ENCODE results near the gene LMAN1L. TPM values are rescaled to one million over a fixed set of nuclear protein-coding genes. Genes with fewer than 3 reads are reported as not detected.

Gene LMAN1L
- total RNA-seq, 8 experiments from 2014 or later, result 0.08 to 1.8 (median 0.32) TPM; not detected in 1

DNA sequence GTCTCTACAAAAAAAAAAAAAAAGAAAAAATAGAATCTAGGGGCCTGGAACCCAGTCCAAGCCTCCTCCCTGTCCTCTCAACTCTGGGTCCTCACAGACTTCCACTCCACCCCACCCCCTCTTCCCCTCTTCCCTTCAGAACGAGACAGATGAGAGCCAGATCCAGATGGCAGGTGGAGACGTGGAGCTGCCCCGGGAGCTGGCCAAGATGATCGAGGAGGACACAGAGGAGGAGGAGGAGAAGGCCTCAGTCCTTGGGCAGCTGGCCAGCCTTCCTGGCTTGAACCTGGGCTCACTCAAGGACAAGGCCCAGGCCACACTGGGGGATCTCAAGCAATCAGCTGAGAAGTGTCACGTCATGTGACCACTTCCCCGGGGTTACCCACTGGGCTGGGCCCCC is 17.4 kb downstream of the LMAN1L start:
- no peak for ATAC-seq (replicated peaks in 6 of 8)
- Histone ChIP-seq H3K4me1 (replicated peaks in 1 of 2) (peaks cover 35 to 40% of the 10 kb centered on the region in 2 donors), H3K27ac (no peak overlapping the region), H3K4me3 (no peak overlapping the region)
- in situ Hi-C loops (cut with MboI; ENCODE audit: low pct_unique_long_range_greater_than_20kb in 2 of 9, low sequenced_read_pairs in 9 of 9, unreplicated experiment in 9 of 9), result no loop called here
- WGBS, 10 experiments, result 60 to 92% (median 80%) methylated on average over 1 to 5 of the region's 6 CpGs; no CpG with 5 or more reads in 5 of the 10 experiments

GRCh38 chr15:74830868-74831267 is 18.2 kb downstream of the LMAN1L start:
- ATAC-seq (replicated peaks in 6 of 8), result no peak
- H3K27ac ChIP-seq, result no peak overlapping the region
- in situ Hi-C loops (cut with MboI; ENCODE audit: low pct_unique_long_range_greater_than_20kb in 2 of 9, low sequenced_read_pairs in 9 of 9, unreplicated experiment in 9 of 9), result no loop called here

GRCh38 chr15:74831813-74832495 is 19.3 kb downstream of the LMAN1L start:
- Histone ChIP-seq H3K27ac (peak overlapping the region in 1 of 2 donors; percentile 78), H3K4me1 (replicated peaks in 1 of 2) (peaks cover 22 to 26% of the 10 kb centered on the region in 2 donors), H3K4me3 (no peak overlapping the region)
- in situ Hi-C loops (cut with MboI; ENCODE audit: low pct_unique_long_range_greater_than_20kb in 2 of 9, low sequenced_read_pairs in 9 of 9, unreplicated experiment in 9 of 9), result no loop called here
- 0 to 100% (median 80%) methylated on average over 1 to 4 of the region's 15 CpGs; no CpG with 5 or more reads in 4 of the 10 experiments for WGBS, 10 experiments
- ATAC-seq (replicated peaks in 6 of 8), result peak in 6 of 8 experiments; percentile 16 to 90 (median 85)

More at GRCh38 chr15:74830868-74831267, 18.2 kb downstream of the LMAN1L start:
- no peak overlapping the region for H3K4me3 ChIP-seq
- peaks cover 32 to 37% of the 10 kb centered on the region in 2 donors for H3K4me1 ChIP-seq (replicated peaks in 1 of 2)
- WGBS, 10 experiments, result 60 to 100% (median 76%) methylated on average over 1 to 3 of the region's 5 CpGs; no CpG with 5 or more reads in 4 of the 10 experiments

DNA sequence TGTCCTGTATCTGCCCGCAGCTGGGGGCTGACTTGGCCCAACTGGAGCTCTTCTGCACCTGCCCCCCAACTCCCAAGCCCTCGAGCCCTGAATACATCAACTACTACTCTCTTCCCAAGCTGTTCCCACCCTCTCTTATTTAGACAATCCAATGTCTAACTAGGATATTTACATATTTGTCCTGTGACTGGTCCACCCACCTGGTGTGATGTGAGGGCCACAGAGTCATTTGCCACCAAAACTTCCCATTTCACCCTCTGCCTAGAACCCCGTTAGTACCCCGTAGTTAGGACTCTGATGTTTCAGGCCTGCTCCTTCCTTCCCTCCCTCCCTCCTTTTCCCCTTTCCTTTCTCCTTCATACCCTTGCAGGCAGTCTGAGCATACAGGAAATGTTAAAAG is 20.2 kb downstream of the LMAN1L start:
- in situ Hi-C loops (cut with MboI; ENCODE audit: low pct_unique_long_range_greater_than_20kb in 2 of 9, low sequenced_read_pairs in 9 of 9, unreplicated experiment in 9 of 9), result no loop called here
- 17 to 60% methylated on average over 2 of the region's 4 CpGs; no CpG with 5 or more reads in 8 of the 10 experiments for WGBS, 10 experiments
- Histone ChIP-seq H3K4me1 (replicated peaks in 1 of 2) (peaks cover 21 to 26% of the 10 kb centered on the region in 2 donors), H3K4me3 (no peak overlapping the region), H3K27ac (peak overlapping the region in 1 of 2 donors; percentile 78)
- no peak for ATAC-seq (replicated peaks in 6 of 8)

DNA sequence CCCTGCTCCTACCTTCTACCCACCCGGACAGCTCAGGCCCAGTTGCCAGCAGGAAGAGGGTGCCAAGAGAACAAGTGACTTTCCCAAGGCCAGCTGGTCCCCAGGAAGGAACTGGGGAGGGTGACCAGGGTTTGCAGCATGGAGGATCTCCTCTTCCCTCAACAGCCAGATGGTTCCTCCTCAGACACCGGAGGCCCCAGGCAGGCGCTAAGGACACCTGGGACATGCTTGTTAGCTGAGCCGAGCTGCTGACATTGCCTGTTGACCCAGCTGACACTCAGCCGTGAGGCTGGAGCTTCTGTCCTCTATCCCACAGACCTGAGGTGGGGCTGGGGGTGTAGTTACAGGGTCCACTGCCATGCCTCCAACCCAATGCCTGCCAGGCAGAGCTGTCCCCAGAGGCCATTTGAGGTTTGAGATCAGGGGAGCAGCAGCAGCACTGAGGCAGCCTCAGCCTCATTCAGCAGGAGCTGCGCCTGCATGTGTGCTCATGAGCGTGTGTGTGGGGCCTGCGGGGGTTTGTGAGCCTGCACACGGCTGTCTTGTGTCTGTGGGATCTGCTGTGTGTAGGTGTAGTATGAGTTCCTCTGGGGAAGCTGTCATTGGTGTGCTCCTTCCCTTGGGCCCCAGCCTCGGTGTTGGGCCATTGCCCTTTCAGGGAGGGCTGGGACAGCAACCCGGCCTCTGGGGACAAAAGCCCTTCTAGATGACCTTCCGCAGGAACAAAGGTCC is 20.9 kb downstream of the LMAN1L start:
- in situ Hi-C loops (cut with MboI; ENCODE audit: low pct_unique_long_range_greater_than_20kb in 2 of 9, low sequenced_read_pairs in 9 of 9, unreplicated experiment in 9 of 9), result no loop called here
- 45 to 77% (median 65%) methylated on average over 1 to 4 of the region's 12 CpGs; no CpG with 5 or more reads in 6 of the 10 experiments for WGBS, 10 experiments
- ATAC-seq (replicated peaks in 6 of 8), result no peak
- Histone ChIP-seq H3K4me3 (no peak overlapping the region), H3K27ac (peak overlapping the region in 1 of 2 donors; percentile 53), H3K4me1 (replicated peaks in 1 of 2) (peaks cover 21 to 26% of the 10 kb centered on the region in 2 donors)

GRCh38 chr15:74835312-74835823 is 22.7 kb downstream of the LMAN1L start:
- 20 to 58% (median 20%) methylated on average over 1 to 3 of the region's 5 CpGs; no CpG with 5 or more reads in 3 of the 10 experiments for WGBS, 10 experiments
- Histone ChIP-seq H3K4me1 (replicated peaks in 1 of 2) (peaks cover 21 to 26% of the 10 kb centered on the region in 2 donors), H3K27ac (no peak overlapping the region), H3K4me3 (no peak overlapping the region)
- in situ Hi-C loops (cut with MboI; ENCODE audit: low pct_unique_long_range_greater_than_20kb in 2 of 9, low sequenced_read_pairs in 9 of 9, unreplicated experiment in 9 of 9), result no loop called here
- peak in 5 of 8 experiments; percentile 9 to 97 (median 69) for ATAC-seq (replicated peaks in 6 of 8)

- Histone ChIP-seq H3K27ac (no peak overlapping the region), H3K4me1 (replicated peaks in 1 of 2) (peaks cover 21 to 25% of the 10 kb centered on the region in 2 donors), H3K4me3 (no peak overlapping the region)
- WGBS, 10 experiments, result 64 to 80% methylated on average over 2 of the region's 7 CpGs; no CpG with 5 or more reads in 8 of the 10 experiments
- in situ Hi-C loops (cut with MboI; ENCODE audit: low pct_unique_long_range_greater_than_20kb in 2 of 9, low sequenced_read_pairs in 9 of 9, unreplicated experiment in 9 of 9), result no loop called here
- ATAC-seq (replicated peaks in 6 of 8), result no peak
These were observed 24.2 kb downstream of the LMAN1L start for GRCh38 chr15:74836846-74837245.

DNA sequence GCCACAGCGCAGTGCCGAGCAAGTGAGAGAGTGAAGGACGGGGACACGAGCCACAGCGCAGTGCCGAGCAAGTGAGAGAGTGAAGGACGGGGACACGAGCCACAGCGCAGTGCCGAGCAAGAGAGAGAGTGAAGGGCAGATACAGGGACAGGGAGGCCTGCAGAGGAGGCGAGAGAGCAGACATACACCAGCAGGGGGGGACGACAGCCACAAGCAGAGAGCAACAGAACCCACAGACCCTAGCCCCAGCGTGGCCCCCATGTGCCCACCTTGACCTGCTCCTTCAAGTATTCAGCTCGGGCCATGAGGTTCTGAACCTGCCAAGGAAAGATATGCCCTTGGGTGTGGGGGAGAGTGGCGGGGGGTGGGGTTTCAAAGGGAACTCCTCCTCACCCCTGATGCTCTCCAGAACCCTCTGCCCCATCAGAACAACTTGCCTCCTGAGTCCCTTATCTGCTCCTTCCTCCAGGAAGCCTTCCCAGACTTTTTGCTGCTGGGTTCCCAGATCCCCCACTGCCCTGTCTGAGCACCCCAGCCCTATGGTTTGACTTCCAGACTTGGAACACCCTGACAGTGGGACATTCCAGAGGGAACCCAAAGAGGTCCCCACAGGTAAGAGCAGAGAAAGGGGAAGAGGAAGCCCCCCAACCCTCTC is 25.0 kb downstream of the LMAN1L start:
- 60% methylated on average over 1 of the region's 15 CpGs; no CpG with 5 or more reads in 8 of the 10 experiments for WGBS, 10 experiments
- H3K4me1 ChIP-seq (replicated peaks in 1 of 2), result peaks cover 18 to 21% of the 10 kb centered on the region in 2 donors
- no peak overlapping the region for H3K4me3 ChIP-seq
- ATAC-seq (replicated peaks in 6 of 8), result peak in 1 of 8 experiments; percentile 31
- in situ Hi-C loops (cut with MboI; ENCODE audit: low pct_unique_long_range_greater_than_20kb in 2 of 9, low sequenced_read_pairs in 9 of 9, unreplicated experiment in 9 of 9), result no loop called here
- H3K27ac ChIP-seq, result no peak overlapping the region

DNA sequence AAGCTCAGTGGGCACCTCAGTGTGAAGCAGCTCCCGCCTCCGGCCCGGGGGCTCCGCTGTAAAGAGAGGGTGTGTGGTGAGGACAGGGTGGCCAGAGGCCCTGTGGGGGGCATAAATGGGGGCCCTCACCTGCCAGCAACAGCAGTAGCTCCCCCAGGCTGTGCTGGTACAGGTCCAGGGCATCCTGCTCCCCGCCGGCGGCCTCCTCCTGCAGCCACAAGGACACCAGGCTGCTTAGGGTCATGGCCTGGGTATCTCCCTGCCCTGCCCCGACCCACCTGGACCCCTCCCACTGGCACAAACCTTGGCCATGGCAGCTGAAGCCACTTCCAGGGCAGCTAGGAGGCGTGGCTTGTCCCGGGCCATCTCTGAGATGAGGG is 25.5 kb downstream of the LMAN1L start:
- in situ Hi-C loops (cut with MboI; ENCODE audit: low pct_unique_long_range_greater_than_20kb in 2 of 9, low sequenced_read_pairs in 9 of 9, unreplicated experiment in 9 of 9), result no loop called here
- ATAC-seq (replicated peaks in 6 of 8), result no peak
- Histone ChIP-seq H3K4me1 (replicated peaks in 1 of 2) (peaks cover 13 to 16% of the 10 kb centered on the region in 2 donors), H3K27ac (no peak overlapping the region), H3K4me3 (no peak overlapping the region)
- WGBS, 10 experiments, result 100% methylated on average over 3 of the region's 10 CpGs; no CpG with 5 or more reads in 8 of the 10 experiments

DNA sequence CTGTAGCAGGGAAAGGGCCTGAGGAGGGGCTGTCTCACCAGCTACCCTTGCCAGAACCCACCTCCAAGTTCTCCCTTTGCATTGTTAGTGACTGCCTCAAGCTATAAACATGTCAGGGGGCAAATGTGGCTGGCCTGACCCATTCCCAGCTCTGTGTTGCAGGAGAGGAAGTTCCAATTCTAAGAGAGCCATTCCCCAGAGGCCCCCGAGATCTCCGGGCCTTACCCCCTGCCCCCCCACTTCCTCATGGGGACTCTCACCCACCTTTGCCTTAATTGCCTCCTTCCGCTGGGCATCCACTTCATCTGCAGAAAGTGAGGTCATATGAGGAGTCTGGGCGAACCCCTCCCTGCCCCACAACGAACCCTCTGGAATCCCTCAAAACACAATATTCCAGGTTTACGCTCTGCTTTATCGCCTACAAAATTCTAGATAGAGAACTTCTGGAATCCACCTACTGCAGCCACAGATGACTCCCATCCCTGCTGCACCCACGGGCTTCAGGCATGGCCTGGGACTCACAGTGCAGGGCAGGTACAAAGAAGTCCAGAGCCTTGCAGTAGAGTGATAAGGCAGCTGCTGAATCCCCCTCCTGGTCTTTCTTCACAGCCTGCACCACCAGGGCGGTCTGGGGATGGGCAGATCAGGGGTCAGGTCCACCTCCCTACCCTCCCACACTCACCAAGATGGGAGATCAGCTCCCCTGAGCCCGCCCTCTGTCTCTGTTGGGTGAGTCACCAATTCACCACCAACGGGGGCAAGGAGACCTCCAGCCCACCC is 26.3 kb downstream of the LMAN1L start:
- in situ Hi-C loops (cut with MboI; ENCODE audit: low pct_unique_long_range_greater_than_20kb in 2 of 9, low sequenced_read_pairs in 9 of 9, unreplicated experiment in 9 of 9), result no loop called here
- no peak for ATAC-seq (replicated peaks in 6 of 8)

GRCh38 chr15:74839526-74840395 is 27.1 kb downstream of the LMAN1L start:
- Histone ChIP-seq H3K4me3 (no peak overlapping the region), H3K27ac (no peak overlapping the region), H3K4me1 (replicated peaks in 1 of 2) (peaks cover 17% of the 10 kb centered on the region in 2 donors)
- ATAC-seq (replicated peaks in 6 of 8), result no peak
- in situ Hi-C loops (cut with MboI; ENCODE audit: low pct_unique_long_range_greater_than_20kb in 2 of 9, low sequenced_read_pairs in 9 of 9, unreplicated experiment in 9 of 9), result no loop called here
- WGBS, 10 experiments, result 60 to 90% (median 69%) methylated on average over 2 to 9 of the region's 31 CpGs; no CpG with 5 or more reads in 5 of the 10 experiments

More for the DNA sequence above, 26.3 kb downstream of the LMAN1L start:
- 88 to 100% methylated on average over 2 to 4 of the region's 11 CpGs; no CpG with 5 or more reads in 8 of the 10 experiments for WGBS, 10 experiments
- Histone ChIP-seq H3K4me3 (no peak overlapping the region), H3K27ac (no peak overlapping the region), H3K4me1 (replicated peaks in 1 of 2) (peaks cover 13 to 14% of the 10 kb centered on the region in 2 donors)

All from motor neuron (in vitro differentiated cells).